H1 (cell line): ENCODE data around the gene TEX38. TPM values are rescaled to one million over a fixed set of nuclear protein-coding genes. Genes with fewer than 3 reads are reported as not detected.

Experiments used
- CTCF ChIA-PET: fragments of 300-600 bp; sonication (Branson Sonifier 250); formaldehyde crosslinking; loops from one replicate; lab custom pipeline; 2021; ENCODE audit not compliant: partially characterized antibody; lab: Charles Lee
- POLR2A ChIA-PET: fragments of 300-600 bp; sonication (Branson Sonifier 250); formaldehyde crosslinking; loops from one replicate; lab custom pipeline; 2021; ENCODE audit warnings: inconsistent platforms; ENCODE audit not compliant: partially characterized antibody; lab: Charles Lee
- DNase-seq, 2 experiments: peaks; one replicate each; pipeline versions ENCODE4 v3.0.0 to v3.0.0-alpha.2; 2010 to 2022; ENCODE audit warnings: low spot score in 2 of 2, low read depth in 1 of 2, mixed read lengths in 1 of 2
- FAIRE-seq: peaks from 2 replicates; lab custom pipeline; 2011; peaks lifted over from hg19 to GRCh38; lab: Jason Lieb, UNC
- H2AFZ ChIP-seq: 2 replicates; pipeline ENCODE4 v1.8.1; 2012; ENCODE audit warnings: low read length, inconsistent platforms
- H2AK5ac ChIP-seq: 2 replicates; pipeline ENCODE4 v1.6.1; 2013; ENCODE audit warnings: low read depth, low read length
- H2BK120ac ChIP-seq: replicated peaks from 2 replicates; pipeline ENCODE3; 2013; ENCODE audit warnings: low read depth, low read length, inconsistent platforms
- H2BK12ac ChIP-seq: 2 replicates; pipeline ENCODE4 v1.6.1; 2013; ENCODE audit warnings: low read depth, low read length
- H2BK15ac ChIP-seq: 2 replicates; pipeline ENCODE4 v1.6.1; 2013; ENCODE audit warnings: low read length
- H2BK20ac ChIP-seq: 2 replicates; pipeline ENCODE4 v1.6.1; 2013; ENCODE audit warnings: low read length
- H2BK5ac ChIP-seq: 2 replicates; pipeline ENCODE4 v1.6.1; 2013; ENCODE audit warnings: low read depth, low read length
- H3K14ac ChIP-seq: 2 replicates; pipeline ENCODE4 v1.6.1; 2013; ENCODE audit warnings: inconsistent platforms; ENCODE audit not compliant: insufficient read length
- H3K18ac ChIP-seq: 2 replicates; pipeline ENCODE4 v1.6.1; 2013; ENCODE audit warnings: low read length; ENCODE audit errors: extremely low read depth
- H3K23ac ChIP-seq: 2 replicates; pipeline ENCODE4 v1.6.1; 2013; ENCODE audit warnings: inconsistent platforms; ENCODE audit not compliant: insufficient read length
- H3K23me2 ChIP-seq: 2 replicates; pipeline ENCODE4 v1.6.1; 2013; ENCODE audit warnings: low read depth, low read length
- H3K27ac ChIP-seq: 2 replicates; pipeline ENCODE4 v1.6.1; 2011; ENCODE audit warnings: low read depth, low read length, inconsistent platforms
- H3K27me3 ChIP-seq, 4 experiments: replicated peaks in 1 of 4; 1 replicate in 1 of 4; 2 replicates in 3 of 4; pipeline versions ENCODE4 v1.6.1 to v1.8.1; 2011 to 2013; ENCODE audit warnings: low read length in 3 of 4, mild to moderate bottlenecking in 3 of 4, inconsistent platforms in 2 of 4, mixed read lengths in 2 of 4, moderate library complexity in 1 of 4; ENCODE audit not compliant: control insufficient read depth in 3 of 4, insufficient read depth in 3 of 4; ENCODE audit errors: extremely low read depth in 1 of 4
- H3K36me3 ChIP-seq, 4 experiments: 2 replicates each; pipeline versions ENCODE4 v1.6.1 to v1.8.1; 2011 to 2013; ENCODE audit warnings: mild to moderate bottlenecking in 4 of 4, low read length in 3 of 4, moderate library complexity in 2 of 4, control low read depth in 1 of 4, inconsistent platforms in 1 of 4; ENCODE audit not compliant: insufficient read depth in 4 of 4, control insufficient read depth in 2 of 4
- H3K4ac ChIP-seq: replicated peaks from 2 replicates; pipeline ENCODE3; 2013; ENCODE audit warnings: low read length, low read depth, mixed read lengths, inconsistent platforms; ENCODE audit not compliant: insufficient read length
- H3K4me1 ChIP-seq, 4 experiments: replicated peaks in 1 of 4; 1 replicate in 1 of 4; 2 replicates in 3 of 4; pipeline versions ENCODE4 v1.6.1 to v1.8.1; 2011 to 2013; ENCODE audit warnings: low read length in 3 of 4, inconsistent platforms in 2 of 4, mixed read lengths in 1 of 4; ENCODE audit not compliant: insufficient read depth in 4 of 4, control insufficient read depth in 3 of 4
- H3K4me2 ChIP-seq, 2 experiments: 2 replicates each; pipeline versions ENCODE4 v1.6.1 to v1.8.1; 2011 to 2013; ENCODE audit warnings: low read depth in 2 of 2, low read length in 2 of 2, control low read depth in 1 of 2, inconsistent platforms in 1 of 2, mild to moderate bottlenecking in 1 of 2; ENCODE audit not compliant: insufficient read depth in 1 of 2
- H3K4me3 ChIP-seq, 4 experiments: fragments of 200-600, 300-600 bp in 1 of 4; sonication (generic), shearing (Covaris generic), sonication (Bioruptor Twin) in 1 of 4; 2 replicates each; pipeline versions ENCODE4 v1.5.1 to v1.8.1; 2011 to 2016; ENCODE audit warnings: low read length in 4 of 4, low read depth in 3 of 4, control low read depth in 2 of 4, inconsistent platforms in 2 of 4, mild to moderate bottlenecking in 2 of 4, mixed read lengths in 1 of 4, moderate library complexity in 1 of 4; ENCODE audit not compliant: insufficient read depth in 2 of 4; ENCODE audit errors: extremely low read depth in 1 of 4
- H3K56ac ChIP-seq: replicated peaks from 2 replicates; pipeline ENCODE3; 2013; ENCODE audit warnings: low read depth, mild to moderate bottlenecking, mixed read lengths, low read length, inconsistent platforms; ENCODE audit not compliant: insufficient read length
- H3K79me1 ChIP-seq: 2 replicates; pipeline ENCODE4 v1.6.1; 2013; ENCODE audit warnings: low read depth, low read length, control low read depth
- H3K79me2 ChIP-seq, 2 experiments: 2 replicates each; pipeline versions ENCODE4 v1.6.1 to v1.8.1; 2012 to 2013; ENCODE audit warnings: low read length in 2 of 2, mild to moderate bottlenecking in 2 of 2, inconsistent platforms in 1 of 2; ENCODE audit not compliant: insufficient read depth in 2 of 2, control insufficient read depth in 1 of 2
- H3K9ac ChIP-seq, 4 experiments: replicated peaks in 1 of 4; 1 replicate in 1 of 4; 2 replicates in 3 of 4; pipeline versions ENCODE4 v1.6.1 to v1.8.1; 2011 to 2013; ENCODE audit warnings: low read depth in 3 of 4, low read length in 3 of 4, control low read depth in 2 of 4, mild to moderate bottlenecking in 2 of 4, moderate library complexity in 2 of 4, inconsistent platforms in 1 of 4; ENCODE audit errors: extremely low read depth in 1 of 4
- H3K9me3 ChIP-seq, 2 experiments: 2 replicates each; pipeline versions ENCODE4 v1.6.1 to v1.8.1; 2012 to 2013; ENCODE audit warnings: mild to moderate bottlenecking in 2 of 2, moderate library complexity in 2 of 2, control low read depth in 1 of 2, inconsistent platforms in 1 of 2, low read depth in 1 of 2, low read length in 1 of 2, mixed read lengths in 1 of 2; ENCODE audit not compliant: insufficient read depth in 2 of 2
- H4K20me1 ChIP-seq, 2 experiments: replicated peaks in 1 of 2; 2 replicates each; pipeline versions ENCODE3 to v1.8.1; 2011 to 2013; ENCODE audit warnings: inconsistent platforms in 2 of 2, low read length in 2 of 2, mild to moderate bottlenecking in 1 of 2; ENCODE audit not compliant: insufficient read depth in 2 of 2, control insufficient read depth in 1 of 2
- H4K5ac ChIP-seq: 2 replicates; pipeline ENCODE4 v1.6.1; 2013; ENCODE audit warnings: low read length, low read depth, mixed read lengths, inconsistent platforms; ENCODE audit not compliant: insufficient read length
- H4K8ac ChIP-seq: 2 replicates; pipeline ENCODE4 v1.8.0; 2013; ENCODE audit warnings: mild to moderate bottlenecking, moderate library complexity, low read length, inconsistent platforms; ENCODE audit not compliant: insufficient read depth; ENCODE audit errors: extremely low read depth
- H4K91ac ChIP-seq: replicated peaks from 2 replicates; pipeline ENCODE3; 2013; ENCODE audit warnings: low read length, mixed read lengths, inconsistent platforms; ENCODE audit not compliant: insufficient read length
- CEBPB ChIP-seq: IDR thresholded peaks from 2 replicates; pipeline ENCODE4 v1.6.1; 2012; ENCODE audit warnings: low read depth, low read length
- CHD2 ChIP-seq: IDR thresholded peaks from 2 replicates; pipeline ENCODE4 v1.6.1; 2012; ENCODE audit warnings: low read length, improper control_type of control experiment
- EGR1 ChIP-seq: IDR thresholded peaks from 2 replicates; pipeline ENCODE4 v1.6.1; 2011; ENCODE audit warnings: low read depth, low read length, borderline replicate concordance
- EP300 ChIP-seq, 2 experiments: IDR thresholded peaks; 1 replicate in 1 of 2; 2 replicates in 1 of 2; pipeline ENCODE4 v1.6.1; 2011 to 2012; ENCODE audit warnings: low read depth in 2 of 2, low read length in 2 of 2, mild to moderate bottlenecking in 2 of 2, borderline replicate concordance in 1 of 2, inconsistent platforms in 1 of 2, moderate library complexity in 1 of 2
- POU5F1 ChIP-seq: IDR thresholded peaks from 2 replicates; pipeline ENCODE4 v1.6.1; 2011; ENCODE audit warnings: low read depth, mild to moderate bottlenecking, low read length, moderate library complexity
- SRF ChIP-seq: IDR thresholded peaks from 2 replicates; pipeline ENCODE4 v1.6.1; 2011; ENCODE audit warnings: mild to moderate bottlenecking, low read depth, low read length, moderate library complexity
- WGBS, 2 experiments: shearing (Covaris generic) in 1 of 2; methylation state at CpG; one replicate each; pipeline versions ENCODE4 v1.1.6 to v1.1.7; 2013 to 2015; ENCODE audit warnings: low lambda C conversion rate in 2 of 2, mixed read lengths in 2 of 2, inconsistent platforms in 1 of 2, low coverage in 1 of 2, missing lambda C conversion rate in 1 of 2; ENCODE audit not compliant: insufficient replicate concordance in 2 of 2, insufficient coverage in 1 of 2, insufficient read length in 1 of 2; ENCODE audit errors: extremely low coverage in 1 of 2, missing lambda C conversion rate in 1 of 2; 5-methylcytosine and 5-hydroxymethylcytosine counted together
- polyA plus RNA-seq, 7 experiments: library from polyadenylated mRNA; depleted of rRNA in 3 of 7; stranded (reverse) in 5 of 7; unstranded in 2 of 7; fragments of >200 nt in 5 of 7; fragments of 200-250 nt in 2 of 7; gene quantifications; 1 replicate in 5 of 7; 2 replicates in 1 of 7; 4 replicates in 1 of 7; pipeline versions ENCODE4 v1.2.1 to v1.2.3, GENCODE V29; 2011 to 2013; ENCODE audit warnings: missing spikeins in 2 of 7, mixed read lengths in 2 of 7
- total RNA-seq: library from RNA; stranded (reverse); fragmentation: NEBNext Ultra II Directional; extraction: Animal tissue kit (Norgen Biotek cat#: 25700); gene quantifications from 2 replicates; pipeline ENCODE4 v1.2.1, GENCODE V29; 2021
- TF ChIP-seq, protein P1 (sequence below): IDR thresholded peaks from 2 replicates; pipeline ENCODE4 v1.6.1; 2011; ENCODE audit warnings: low read depth, mild to moderate bottlenecking, low read length; ENCODE audit not compliant: insufficient read depth

The TEX38 gene
- total and polyA plus RNA-seq, 2 of the 8 experiments (the other 6 are each of a cell fraction or from before 2014, with no cell fraction given) = 0.33 TPM; not detected in 1

DNA sequence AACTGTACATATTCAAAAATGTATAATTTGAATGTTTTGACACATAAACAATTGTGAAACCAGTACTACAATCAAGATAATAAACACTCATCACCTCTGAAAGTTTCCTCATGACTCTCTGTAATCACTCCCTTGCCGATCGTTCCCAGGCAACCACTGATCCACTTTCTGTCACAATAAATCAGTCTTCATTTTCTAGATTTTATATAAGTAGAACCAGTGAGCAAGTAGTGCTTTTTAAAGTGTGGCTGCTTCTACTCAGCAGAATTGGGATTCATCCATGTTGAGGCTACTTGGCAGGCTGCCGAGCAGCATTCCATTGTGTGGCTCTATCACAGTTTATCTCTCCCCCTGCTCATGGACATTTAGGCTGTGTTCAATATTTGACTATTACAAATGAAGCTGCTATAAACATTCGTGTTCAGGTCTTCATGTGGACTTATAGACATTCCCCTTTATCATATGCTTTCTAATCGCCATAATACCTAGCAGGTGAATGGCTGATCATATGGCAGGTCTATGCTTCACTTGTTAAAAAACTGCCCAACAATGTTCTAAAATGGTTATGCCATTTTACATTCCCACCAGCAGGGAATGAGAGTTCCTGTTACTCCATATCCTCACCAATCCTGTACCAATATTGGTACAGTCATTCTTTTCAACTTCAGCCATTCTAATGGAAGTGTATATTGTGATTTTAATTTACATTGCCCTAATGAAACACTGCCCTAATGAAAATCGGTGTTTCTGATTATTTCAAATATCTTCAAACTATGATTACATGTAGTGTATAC, 20.5 kb downstream of the TEX38 start:
- H2BK20ac ChIP-seq = no peak overlapping the region
- no peaks in the 10 kb centered on the region for H3K23me2 ChIP-seq
- no peak overlapping the region for H2BK12ac ChIP-seq
- no peaks in the 10 kb centered on the region; a peak in 1 of 7 replicates for H3K4me1 ChIP-seq
- no peak overlapping the region for H3K4ac ChIP-seq
- H2BK15ac ChIP-seq = no peak overlapping the region
- TF ChIP-seq CEBPB (no peak), CHD2 (no peak), EP300 (IDR thresholded peaks at IDR 0.05; ENCODE audit: borderline replicate concordance in 1 of 2, low read depth in 2 of 2, low read length in 2 of 2) (no peak), EGR1 (no peak), POU5F1 (no peak), SRF (no peak)
- TF ChIP-seq, protein P1, sequence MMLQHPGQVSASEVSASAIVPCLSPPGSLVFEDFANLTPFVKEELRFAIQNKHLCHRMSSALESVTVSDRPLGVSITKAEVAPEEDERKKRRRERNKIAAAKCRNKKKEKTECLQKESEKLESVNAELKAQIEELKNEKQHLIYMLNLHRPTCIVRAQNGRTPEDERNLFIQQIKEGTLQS = no peak
- H3K27ac ChIP-seq = no peak overlapping the region
- CTCF ChIA-PET = no interaction called here
- no peaks in the 10 kb centered on the region for H3K79me2 ChIP-seq
- H4K5ac ChIP-seq = no peak overlapping the region
- H4K20me1 ChIP-seq = peaks cover 0 to 4% of the 10 kb centered on the region in 2 experiments
- H3K14ac ChIP-seq = no peak overlapping the region
- no peak overlapping the region for H3K4me3 ChIP-seq
- H2BK120ac ChIP-seq = no peak overlapping the region
- no peak overlapping the region for H3K4me2 ChIP-seq
- no peaks in the 10 kb centered on the region for H3K27me3 ChIP-seq
- H3K9ac ChIP-seq = no peak overlapping the region
- POLR2A ChIA-PET = interaction anchor here (1.1 kb wide), 1 partner anchor 22 kb away, joined by 3 read pairs; no protein-coding TSS in a partner anchor
- DNase-seq (no peak), FAIRE-seq (no peak)
- no peaks in the 10 kb centered on the region for H3K9me3 ChIP-seq
- no peak overlapping the region for H3K56ac ChIP-seq
- H2BK5ac ChIP-seq = no peak overlapping the region
- H3K36me3 ChIP-seq = peaks cover 3 to 63% (median 54%) of the 10 kb centered on the region in 4 experiments; a peak in 7 of 8 replicates
- no peaks in the 10 kb centered on the region for H3K79me1 ChIP-seq
- no peak overlapping the region for H3K23ac ChIP-seq
- H2AK5ac ChIP-seq = no peak overlapping the region
- no peak overlapping the region for H4K8ac ChIP-seq
- WGBS, 2 experiments = 88% methylated on average over 6 of the region's 6 CpGs; no CpG with 5 or more reads in 1 of the 2 experiments
- H3K18ac ChIP-seq = no peak overlapping the region
- no peak overlapping the region for H4K91ac ChIP-seq
- no peak overlapping the region for H2AFZ ChIP-seq
